ENCODE measurements around the gene VN1R5.

DNA sequence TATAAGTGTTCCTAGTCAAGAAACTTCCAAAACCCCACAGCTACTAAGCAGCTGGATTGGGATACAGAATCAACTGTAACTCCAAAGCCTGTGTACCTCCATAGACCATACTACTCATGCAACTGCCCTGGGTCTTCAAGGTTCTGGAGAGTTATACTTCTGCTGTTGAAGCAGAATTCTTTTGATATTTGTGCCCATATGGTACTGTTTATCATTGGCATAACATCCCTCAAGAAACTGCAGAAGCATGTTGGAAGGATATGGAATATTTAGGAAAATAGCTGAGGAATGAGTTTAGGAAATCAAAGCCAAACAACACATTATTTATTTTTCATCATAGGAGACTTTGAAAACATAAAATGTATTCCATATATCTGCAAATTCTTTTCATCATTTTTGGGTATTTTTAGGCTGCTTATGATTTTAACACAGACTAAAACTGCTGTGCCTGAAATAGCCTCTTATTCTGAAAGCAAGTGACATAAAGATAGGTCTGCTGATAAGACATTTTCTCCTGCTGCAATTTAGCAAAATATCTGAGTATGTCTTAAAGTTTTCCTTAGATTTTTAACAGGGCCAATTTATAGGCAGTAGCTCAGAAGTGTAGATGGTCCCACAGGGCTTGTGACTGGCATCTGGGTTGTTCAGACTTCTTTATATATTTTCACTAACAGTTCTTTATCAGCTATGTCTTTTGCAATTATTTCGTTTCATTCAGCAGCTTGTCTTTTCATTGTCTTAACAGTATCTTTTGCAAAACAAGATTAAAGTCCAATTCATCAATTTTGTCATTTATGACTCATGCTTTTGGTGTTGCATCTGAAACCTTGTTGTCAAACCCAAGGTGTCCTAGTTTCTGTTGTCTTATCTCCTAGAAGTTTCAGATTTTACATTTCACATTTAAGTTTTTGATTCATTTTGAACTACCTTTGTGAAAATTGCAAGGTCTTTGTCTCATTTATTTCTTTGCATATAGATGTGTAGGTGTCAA, 43.0 kb upstream of the VN1R5 start:
- no peak for TF ChIP-seq GATA2 (IDR thresholded peaks at IDR 0.05; ENCODE audit: low read depth, low read length)
- no peak for TF ChIP-seq GATA3 (IDR thresholded peaks at IDR 0.05; ENCODE audit: low read depth, low read length)

Measured in SH-SY5Y (cell line).